ENCODE measurements around the gene BCAS3. TPM values are rescaled to one million over a fixed set of nuclear protein-coding genes. Genes with fewer than 3 reads are reported as not detected.

BCAS3 gene
- total RNA-seq, 4 donors from 2014 or later, result 41.0 to 81.4 (median 45.6) TPM

GRCh38 chr17:61011251-61011650, 333.6 kb downstream of the BCAS3 start:
- no peaks in the 10 kb centered on the region for H3K9me3 ChIP-seq
- DNase-seq (ENCODE audit: low spot score in 2 of 2), result no peak
- WGBS, result 93% methylated on average over 4 of the region's 4 CpGs
- no peaks in the 10 kb centered on the region for H3K27me3 ChIP-seq
- H3K4me3 ChIP-seq, result no peak overlapping the region
- no peaks in the 10 kb centered on the region for H3K4me1 ChIP-seq
- no peak overlapping the region for H3K27ac ChIP-seq
- H3K36me3 ChIP-seq, result no peaks in the 10 kb centered on the region
- TF ChIP-seq POLR2AphosphoS5 (IDR thresholded peaks at IDR 0.05) (no peak), POLR2A (IDR thresholded peaks at IDR 0.05) (no peak), CTCF (IDR thresholded peaks at IDR 0.05) (no peak), EP300 (IDR thresholded peaks at IDR 0.05) (no peak)

GRCh38 chr17:61015966-61016365, 338.3 kb downstream of the BCAS3 start:
- Histone ChIP-seq H3K27ac (no peak overlapping the region), H3K36me3 (no peaks in the 10 kb centered on the region), H3K9me3 (no peaks in the 10 kb centered on the region), H3K4me3 (no peak overlapping the region), H3K4me1 (no peaks in the 10 kb centered on the region), H3K27me3 (no peaks in the 10 kb centered on the region)
- 67% methylated on average over 3 of the region's 3 CpGs for WGBS
- no peak for DNase-seq (ENCODE audit: low spot score in 2 of 2)
- no peak for TF ChIP-seq POLR2AphosphoS5 (IDR thresholded peaks at IDR 0.05)
- TF ChIP-seq EP300 (IDR thresholded peaks at IDR 0.05), result no peak
- no peak for TF ChIP-seq POLR2A (IDR thresholded peaks at IDR 0.05)
- no peak for TF ChIP-seq CTCF (IDR thresholded peaks at IDR 0.05)

GRCh38 chr17:61017317-61018006, 339.8 kb downstream of the BCAS3 start:
- WGBS, result 80% methylated on average over 3 of the region's 3 CpGs

GRCh38 chr17:61018938-61019337, 341.3 kb downstream of the BCAS3 start:
- Histone ChIP-seq H3K27me3 (no peaks in the 10 kb centered on the region), H3K4me3 (no peak overlapping the region), H3K4me1 (no peaks in the 10 kb centered on the region), H3K27ac (no peak overlapping the region), H3K36me3 (no peaks in the 10 kb centered on the region), H3K9me3 (no peaks in the 10 kb centered on the region)
- no peak for DNase-seq (ENCODE audit: low spot score in 2 of 2)
- TF ChIP-seq POLR2AphosphoS5 (IDR thresholded peaks at IDR 0.05) (no peak), POLR2A (IDR thresholded peaks at IDR 0.05) (no peak), CTCF (IDR thresholded peaks at IDR 0.05) (no peak), EP300 (IDR thresholded peaks at IDR 0.05) (no peak)
- 96% methylated on average over 5 of the region's 5 CpGs for WGBS

More at GRCh38 chr17:61017317-61018006, 339.8 kb downstream of the BCAS3 start:
- TF ChIP-seq POLR2A (IDR thresholded peaks at IDR 0.05) (no peak), EP300 (IDR thresholded peaks at IDR 0.05) (no peak), CTCF (IDR thresholded peaks at IDR 0.05) (no peak), POLR2AphosphoS5 (IDR thresholded peaks at IDR 0.05) (no peak)
- no peak overlapping the region for H3K27ac ChIP-seq
- H3K9me3 ChIP-seq, result no peaks in the 10 kb centered on the region
- no peaks in the 10 kb centered on the region for H3K36me3 ChIP-seq
- no peaks in the 10 kb centered on the region for H3K4me1 ChIP-seq
- H3K27me3 ChIP-seq, result no peaks in the 10 kb centered on the region
- no peak overlapping the region for H3K4me3 ChIP-seq
- DNase-seq (ENCODE audit: low spot score in 2 of 2), result no peak

GRCh38 chr17:61023996-61024395, 346.3 kb downstream of the BCAS3 start:
- Histone ChIP-seq H3K4me1 (no peaks in the 10 kb centered on the region), H3K4me3 (no peak overlapping the region), H3K27ac (no peak overlapping the region), H3K9me3 (no peaks in the 10 kb centered on the region), H3K36me3 (no peaks in the 10 kb centered on the region), H3K27me3 (no peaks in the 10 kb centered on the region)
- WGBS, result 87% methylated on average over 2 of the region's 2 CpGs
- TF ChIP-seq CTCF (IDR thresholded peaks at IDR 0.05) (no peak), POLR2AphosphoS5 (IDR thresholded peaks at IDR 0.05) (no peak), EP300 (IDR thresholded peaks at IDR 0.05) (no peak), POLR2A (IDR thresholded peaks at IDR 0.05) (no peak)
- no peak for DNase-seq (ENCODE audit: low spot score in 2 of 2)
